ENCODE results near the gene TSPO.

TSPO gene

GRCh38 chr22:43159484-43160178, 8.3 kb downstream of the TSPO start:
- no peak for DNase-seq

GRCh38 chr22:43160497-43161126, 9.3 kb downstream of the TSPO start:
- DNase-seq = no peak

GRCh38 chr22:43162412-43163150, 11.2 kb downstream of the TSPO start:
- no peak for DNase-seq

GRCh38 chr22:43163241-43163795, 12.0 kb downstream of the TSPO start:
- no peak for DNase-seq

GRCh38 chr22:43164636-43165035, 13.3 kb downstream of the TSPO start:
- DNase-seq = no peak

- DNase-seq = no peak
Measured at GRCh38 chr22:43166132-43166930, 15.0 kb downstream of the TSPO start.

GRCh38 chr22:43167001-43167589, 15.7 kb downstream of the TSPO start:
- DNase-seq = no peak

GRCh38 chr22:43168471-43169309, 17.3 kb downstream of the TSPO start:
- no peak for DNase-seq

- DNase-seq = no peak
Measured at GRCh38 chr22:43169310-43170130, 18.2 kb downstream of the TSPO start.

- DNase-seq = no peak
Measured at GRCh38 chr22:43170131-43170480, 18.7 kb downstream of the TSPO start.

GRCh38 chr22:43171019-43171491, 19.7 kb downstream of the TSPO start:
- DNase-seq = no peak

- DNase-seq = no peak
Measured at GRCh38 chr22:43171607-43172006, 20.2 kb downstream of the TSPO start.

GRCh38 chr22:43172191-43172590, 20.8 kb downstream of the TSPO start:
- DNase-seq = no peak

- no peak for DNase-seq
Measured at GRCh38 chr22:43173566-43173965, 22.2 kb downstream of the TSPO start.

GRCh38 chr22:43173976-43174720, 22.8 kb downstream of the TSPO start:
- no peak for DNase-seq

GRCh38 chr22:43174941-43175531, 23.7 kb downstream of the TSPO start:
- DNase-seq = no peak

GRCh38 chr22:43176090-43176489, 24.7 kb downstream of the TSPO start:
- no peak for DNase-seq

- DNase-seq = no peak
Measured at GRCh38 chr22:43177479-43177878, 26.1 kb downstream of the TSPO start.

GRCh38 chr22:43179146-43179910, 28.0 kb downstream of the TSPO start:
- DNase-seq = no peak

Measured in activated effector memory CD4-positive, alpha-beta T cell treated with anti-CD3 and anti-CD28 coated beads, Interleukin-2, amount 50 U/mL, for 16 hours (primary cell).